ENCODE results near the gene MICA.

MICA gene

DNA sequence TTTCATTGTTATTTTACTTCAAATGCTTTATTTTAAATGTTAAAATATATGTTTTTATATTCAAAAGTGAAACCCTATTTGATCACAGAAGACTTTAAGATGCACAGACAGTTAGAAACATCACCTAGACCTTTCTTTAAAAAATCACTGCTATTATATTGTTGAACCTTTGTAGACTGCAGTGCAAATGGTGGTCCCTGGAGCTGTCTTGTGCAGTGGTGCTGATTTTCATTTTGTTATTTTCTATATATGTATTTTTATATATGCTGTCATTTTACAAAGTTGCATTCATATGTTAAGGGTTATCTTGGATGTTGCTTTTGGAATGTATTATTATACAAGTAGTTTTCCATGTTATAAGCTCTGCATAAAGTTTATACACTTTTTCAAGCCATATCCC, 27.7 kb upstream of the MICA start:
- TF ChIP-seq, protein P1, sequence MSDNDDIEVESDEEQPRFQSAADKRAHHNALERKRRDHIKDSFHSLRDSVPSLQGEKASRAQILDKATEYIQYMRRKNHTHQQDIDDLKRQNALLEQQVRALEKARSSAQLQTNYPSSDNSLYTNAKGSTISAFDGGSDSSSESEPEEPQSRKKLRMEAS (IDR thresholded peaks at IDR 0.05) = no peak
- TF ChIP-seq, protein P2, sequence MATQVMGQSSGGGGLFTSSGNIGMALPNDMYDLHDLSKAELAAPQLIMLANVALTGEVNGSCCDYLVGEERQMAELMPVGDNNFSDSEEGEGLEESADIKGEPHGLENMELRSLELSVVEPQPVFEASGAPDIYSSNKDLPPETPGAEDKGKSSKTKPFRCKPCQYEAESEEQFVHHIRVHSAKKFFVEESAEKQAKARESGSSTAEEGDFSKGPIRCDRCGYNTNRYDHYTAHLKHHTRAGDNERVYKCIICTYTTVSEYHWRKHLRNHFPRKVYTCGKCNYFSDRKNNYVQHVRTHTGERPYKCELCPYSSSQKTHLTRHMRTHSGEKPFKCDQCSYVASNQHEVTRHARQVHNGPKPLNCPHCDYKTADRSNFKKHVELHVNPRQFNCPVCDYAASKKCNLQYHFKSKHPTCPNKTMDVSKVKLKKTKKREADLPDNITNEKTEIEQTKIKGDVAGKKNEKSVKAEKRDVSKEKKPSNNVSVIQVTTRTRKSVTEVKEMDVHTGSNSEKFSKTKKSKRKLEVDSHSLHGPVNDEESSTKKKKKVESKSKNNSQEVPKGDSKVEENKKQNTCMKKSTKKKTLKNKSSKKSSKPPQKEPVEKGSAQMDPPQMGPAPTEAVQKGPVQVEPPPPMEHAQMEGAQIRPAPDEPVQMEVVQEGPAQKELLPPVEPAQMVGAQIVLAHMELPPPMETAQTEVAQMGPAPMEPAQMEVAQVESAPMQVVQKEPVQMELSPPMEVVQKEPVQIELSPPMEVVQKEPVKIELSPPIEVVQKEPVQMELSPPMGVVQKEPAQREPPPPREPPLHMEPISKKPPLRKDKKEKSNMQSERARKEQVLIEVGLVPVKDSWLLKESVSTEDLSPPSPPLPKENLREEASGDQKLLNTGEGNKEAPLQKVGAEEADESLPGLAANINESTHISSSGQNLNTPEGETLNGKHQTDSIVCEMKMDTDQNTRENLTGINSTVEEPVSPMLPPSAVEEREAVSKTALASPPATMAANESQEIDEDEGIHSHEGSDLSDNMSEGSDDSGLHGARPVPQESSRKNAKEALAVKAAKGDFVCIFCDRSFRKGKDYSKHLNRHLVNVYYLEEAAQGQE (IDR thresholded peaks at IDR 0.05; ENCODE audit: low read depth) = peak; percentile 65; the same call in 1 of the 2 replicates

DNA sequence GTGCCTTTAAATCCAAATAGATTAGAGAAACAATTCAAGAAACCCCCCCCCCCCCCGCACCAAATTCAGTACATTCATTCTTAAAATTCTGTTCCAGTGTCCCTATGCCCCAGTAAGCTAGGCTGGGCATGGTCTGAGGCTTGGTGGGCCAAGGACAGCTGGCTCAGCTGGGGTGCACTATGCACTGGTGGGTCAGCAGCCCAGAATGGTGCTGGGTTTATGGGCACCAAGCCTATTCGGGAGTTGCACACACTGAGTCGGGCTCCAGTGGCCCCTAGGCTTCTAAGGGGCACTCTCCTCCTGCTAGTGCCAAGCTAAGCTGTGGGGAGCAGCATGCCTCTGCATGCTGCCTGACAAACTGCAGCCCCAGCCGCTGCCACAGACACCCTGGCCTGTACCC, 26.4 kb upstream of the MICA start:
- TF ChIP-seq TEAD4 (IDR thresholded peaks at IDR 0.05) (no peak), EGR1 (IDR thresholded peaks at IDR 0.05) (no peak), YY1 (IDR thresholded peaks at IDR 0.05; ENCODE audit: low read depth) (no peak), CREB1 (IDR thresholded peaks at IDR 0.05; ENCODE audit: low read depth) (no peak), NFIC (IDR thresholded peaks at IDR 0.05) (no peak), EP300 (IDR thresholded peaks at IDR 0.05; ENCODE audit: borderline replicate concordance) (no peak), TCF12 (IDR thresholded peaks at IDR 0.05; ENCODE audit: low read depth) (no peak), ZBTB7A (IDR thresholded peaks at IDR 0.05; ENCODE audit: low read depth) (no peak)
- TF ChIP-seq, protein P2 (IDR thresholded peaks at IDR 0.05; ENCODE audit: low read depth) = no peak
- TF ChIP-seq, protein P1 (IDR thresholded peaks at IDR 0.05) = no peak
- TF ChIP-seq, protein P3, sequence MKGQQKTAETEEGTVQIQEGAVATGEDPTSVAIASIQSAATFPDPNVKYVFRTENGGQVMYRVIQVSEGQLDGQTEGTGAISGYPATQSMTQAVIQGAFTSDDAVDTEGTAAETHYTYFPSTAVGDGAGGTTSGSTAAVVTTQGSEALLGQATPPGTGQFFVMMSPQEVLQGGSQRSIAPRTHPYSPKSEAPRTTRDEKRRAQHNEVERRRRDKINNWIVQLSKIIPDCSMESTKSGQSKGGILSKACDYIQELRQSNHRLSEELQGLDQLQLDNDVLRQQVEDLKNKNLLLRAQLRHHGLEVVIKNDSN (IDR thresholded peaks at IDR 0.05) = no peak

DNA sequence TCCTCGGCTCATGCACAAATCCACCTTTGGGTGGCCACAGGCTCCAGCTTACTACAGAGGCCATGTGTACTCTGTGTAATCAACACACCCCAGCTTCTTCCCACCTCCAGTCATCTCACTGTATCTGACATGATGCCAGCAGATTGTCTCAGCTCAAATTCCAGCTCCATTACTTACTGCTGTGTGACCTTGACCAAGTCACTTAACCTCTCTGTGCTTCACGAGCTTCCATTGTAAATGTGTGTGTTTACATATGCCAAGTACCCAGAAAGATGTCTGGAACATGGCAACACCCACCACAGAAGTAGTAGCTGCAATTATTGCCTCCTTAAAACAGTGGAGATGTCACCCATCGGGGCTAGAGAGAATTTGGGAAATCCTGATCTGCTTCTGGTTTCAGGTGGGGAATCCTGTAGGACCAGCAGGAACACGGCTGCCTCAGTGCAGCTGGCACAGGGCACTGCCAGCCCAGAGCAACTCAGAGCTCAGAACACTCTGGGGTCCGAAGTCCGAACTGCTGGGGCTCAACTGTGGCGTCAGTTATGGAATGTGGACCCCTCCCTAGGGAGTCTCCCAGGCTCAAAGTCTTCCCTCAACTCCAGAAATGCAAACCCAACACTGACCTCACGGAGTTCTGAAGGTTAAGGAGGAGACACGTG, 25.2 kb upstream of the MICA start:
- TF ChIP-seq NFIC (IDR thresholded peaks at IDR 0.05) (no peak), TAF1 (IDR thresholded peaks at IDR 0.05; ENCODE audit: low read depth) (no peak)
- TF ChIP-seq, protein P1 (IDR thresholded peaks at IDR 0.05) = no peak

DNA sequence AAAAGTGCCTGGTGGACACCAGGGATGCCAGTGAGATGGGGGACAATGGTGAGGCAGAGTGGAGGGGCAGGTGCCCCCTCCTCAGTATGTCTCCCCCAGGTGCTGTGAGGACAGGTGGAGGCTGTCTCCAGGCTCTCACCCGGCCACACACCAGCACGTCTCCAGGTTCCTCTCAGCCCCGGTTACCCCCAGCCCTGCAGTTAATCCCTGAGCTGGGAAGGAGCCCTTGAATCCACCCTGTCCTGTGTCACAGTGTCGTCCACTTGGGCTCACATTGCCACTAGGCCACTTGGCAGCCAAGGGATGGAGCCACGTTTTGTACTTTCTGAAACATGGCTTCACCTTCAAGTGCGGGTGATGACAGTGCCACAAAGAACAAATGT, 24.7 kb upstream of the MICA start:
- TF ChIP-seq NFIC (IDR thresholded peaks at IDR 0.05) (no peak), CEBPB (IDR thresholded peaks at IDR 0.05) (no peak), EP300 (IDR thresholded peaks at IDR 0.05; ENCODE audit: borderline replicate concordance) (no peak), CREB1 (IDR thresholded peaks at IDR 0.05; ENCODE audit: low read depth) (no peak)
- TF ChIP-seq, protein P3 (IDR thresholded peaks at IDR 0.05) = no peak

DNA sequence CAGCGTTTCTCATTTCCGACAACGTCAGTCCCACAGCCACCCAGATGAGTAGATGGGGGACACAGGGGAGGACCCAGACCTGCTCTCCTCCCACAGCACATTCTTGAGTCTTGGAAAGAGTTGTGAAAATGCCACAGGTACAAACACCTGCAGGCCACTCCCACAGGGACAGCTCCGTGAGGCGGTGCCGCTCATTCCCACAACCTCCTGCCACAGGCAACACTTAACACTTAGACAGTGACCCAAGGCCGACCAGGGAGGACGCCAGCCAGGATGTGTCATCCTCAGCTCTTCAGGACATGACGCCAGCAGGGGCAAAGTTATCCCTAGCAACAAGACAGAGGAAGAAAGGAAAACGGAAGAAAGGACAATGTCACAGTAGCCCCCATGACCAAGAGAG, 23.5 kb upstream of the MICA start:
- TF ChIP-seq TCF12 (IDR thresholded peaks at IDR 0.05; ENCODE audit: low read depth) = no peak
- TF ChIP-seq, protein P2 (IDR thresholded peaks at IDR 0.05; ENCODE audit: low read depth) = no peak
- TF ChIP-seq NFIC (IDR thresholded peaks at IDR 0.05) = no peak
- no peak for TF ChIP-seq EGR1 (IDR thresholded peaks at IDR 0.05)
- TF ChIP-seq CEBPB (IDR thresholded peaks at IDR 0.05) = no peak
- TF ChIP-seq, protein P1 (IDR thresholded peaks at IDR 0.05) = no peak
- no peak for TF ChIP-seq TAF1 (IDR thresholded peaks at IDR 0.05; ENCODE audit: low read depth)
